GM20431 (cell line): ENCODE results near the gene NPHP4.

Experiments used
- in situ Hi-C: fragments of 300-500 bp; cut with MseI, MboI; formaldehyde crosslinking; loops from one replicate; pipeline ENCODE4 v1.15.0; 2020; ENCODE audit warnings: low sequenced_read_pairs; ENCODE audit not compliant: unreplicated experiment

Gene NPHP4

GRCh38 chr1:5940723-5941407 is 51.4 kb downstream of the NPHP4 start:
- in situ Hi-C loops, result no loop called here

GRCh38 chr1:5939271-5940170 is 52.7 kb downstream of the NPHP4 start:
- in situ Hi-C loops, result no loop called here

GRCh38 chr1:5938101-5938646 is 54.1 kb downstream of the NPHP4 start:
- in situ Hi-C loops, result no loop called here

GRCh38 chr1:5937373-5937857 is 54.8 kb downstream of the NPHP4 start:
- in situ Hi-C loops, result no loop called here

GRCh38 chr1:5936621-5937372 is 55.4 kb downstream of the NPHP4 start:
- in situ Hi-C loops, result no loop called here

- in situ Hi-C loops, result no loop called here
Observed at GRCh38 chr1:5936126-5936525, 56.1 kb downstream of the NPHP4 start.

- in situ Hi-C loops, result no loop called here
Observed at GRCh38 chr1:5935026-5935425, 57.2 kb downstream of the NPHP4 start.

- in situ Hi-C loops, result no loop called here
Observed at GRCh38 chr1:5934058-5934884, 58.0 kb downstream of the NPHP4 start.

- in situ Hi-C loops, result no loop called here
Observed at GRCh38 chr1:5933676-5934057, 58.6 kb downstream of the NPHP4 start.

GRCh38 chr1:5933050-5933449 is 59.2 kb downstream of the NPHP4 start:
- in situ Hi-C loops, result no loop called here

- in situ Hi-C loops, result no loop called here
Observed at GRCh38 chr1:5928714-5929400, 63.4 kb downstream of the NPHP4 start.

- in situ Hi-C loops, result no loop called here
Observed at GRCh38 chr1:5927506-5928370, 64.5 kb downstream of the NPHP4 start.

- in situ Hi-C loops, result no loop called here
Observed at GRCh38 chr1:5926686-5927435, 65.4 kb downstream of the NPHP4 start.

GRCh38 chr1:5922700-5923330 is 69.4 kb downstream of the NPHP4 start:
- in situ Hi-C loops, result loop anchor here (25.0 kb wide), 1 partner anchor 411 kb away; no protein-coding TSS in a partner anchor

GRCh38 chr1:5921671-5922070 is 70.6 kb downstream of the NPHP4 start:
- in situ Hi-C loops, result loop anchor here (25.0 kb wide), 1 partner anchor 409 kb away; no protein-coding TSS in a partner anchor

GRCh38 chr1:5921129-5921528 is 71.1 kb downstream of the NPHP4 start:
- in situ Hi-C loops, result loop anchor here (25.0 kb wide), 1 partner anchor 409 kb away; no protein-coding TSS in a partner anchor

GRCh38 chr1:5920201-5920600 is 72.0 kb downstream of the NPHP4 start:
- in situ Hi-C loops, result loop anchor here (25.0 kb wide), 1 partner anchor 408 kb away; no protein-coding TSS in a partner anchor
